Amniotic epithelial cell (primary cell): ENCODE data around the gene KRTAP1-1.
A peak's percentile ranks its signal among the peaks of the same experiment; 100 is the strongest.
"Not testable (repeated sequence)": the region's sequence is repeated elsewhere in the genome, so short reads cannot be mapped to it uniquely, and the experiment has no call there.

ENCODE experiments used
- DNase-seq: peaks from one replicate; pipeline ENCODE4 v3.0.0-alpha.2; 2010; ENCODE audit warnings: low read depth

Gene KRTAP1-1

GRCh38 chr17:41012326-41013120 lies 28.7 kb downstream of the KRTAP1-1 start:
- DNase-seq, result no peak

DNA sequence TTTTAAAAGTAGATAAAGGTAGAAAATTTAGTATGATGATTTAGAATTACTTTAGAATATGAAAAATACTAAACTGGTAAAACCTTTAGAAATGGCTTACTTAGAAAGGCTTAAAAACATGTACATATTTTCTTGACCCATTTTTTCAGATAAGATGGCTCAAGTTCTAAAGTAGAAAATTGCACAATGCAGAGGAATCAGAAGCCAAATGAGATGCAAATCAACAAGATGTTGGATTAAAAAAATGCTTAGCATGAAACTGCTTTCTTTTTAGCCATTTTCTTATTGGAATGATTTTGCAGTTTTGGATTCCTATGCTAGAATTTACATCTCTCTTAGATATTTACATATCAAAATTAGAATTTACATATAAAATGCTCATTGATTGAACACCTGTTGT lies 30.8 kb downstream of the KRTAP1-1 start:
- DNase-seq, result peak; percentile 63

DNA sequence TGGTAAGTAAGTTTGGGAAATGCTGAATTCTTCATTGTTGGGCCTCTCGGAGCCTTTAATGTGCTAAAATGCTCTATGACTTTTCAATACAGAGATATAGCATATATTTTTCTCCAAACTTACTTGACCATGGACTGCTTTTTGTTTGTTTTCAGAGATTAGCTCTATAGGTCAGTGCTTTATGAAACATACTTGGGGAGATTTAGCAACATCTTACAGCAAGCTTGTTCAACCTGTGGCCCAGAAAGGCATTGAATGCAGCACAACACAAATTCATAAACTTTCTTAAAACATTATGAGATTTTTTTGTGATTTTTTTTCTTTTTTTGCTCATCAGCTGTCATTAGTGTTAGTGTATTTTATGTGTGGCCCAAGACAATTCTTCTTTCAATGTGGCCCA lies 31.3 kb downstream of the KRTAP1-1 start:
- no peak for DNase-seq

DNA sequence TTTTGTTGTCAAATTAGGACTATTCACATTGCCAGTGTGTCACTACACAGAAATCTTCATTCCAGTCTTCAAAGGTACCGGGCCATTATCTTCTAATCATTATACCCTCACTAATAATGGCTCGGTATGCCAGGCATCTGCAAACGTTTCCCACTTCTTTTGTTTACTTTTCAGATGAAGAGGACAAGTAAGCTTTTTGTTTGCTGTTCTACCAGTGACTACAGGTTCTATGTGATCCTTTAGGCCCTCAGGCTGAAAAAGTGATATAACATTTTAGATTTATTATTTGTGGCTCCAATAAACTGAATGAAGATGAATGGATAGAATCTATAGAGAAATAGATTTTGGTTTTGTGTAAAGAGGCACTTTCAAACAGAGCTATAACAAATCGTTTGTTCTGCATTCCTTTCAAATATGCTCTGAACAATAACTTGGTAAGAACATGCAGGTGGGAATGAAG lies 31.9 kb downstream of the KRTAP1-1 start:
- no peak for DNase-seq

DNA sequence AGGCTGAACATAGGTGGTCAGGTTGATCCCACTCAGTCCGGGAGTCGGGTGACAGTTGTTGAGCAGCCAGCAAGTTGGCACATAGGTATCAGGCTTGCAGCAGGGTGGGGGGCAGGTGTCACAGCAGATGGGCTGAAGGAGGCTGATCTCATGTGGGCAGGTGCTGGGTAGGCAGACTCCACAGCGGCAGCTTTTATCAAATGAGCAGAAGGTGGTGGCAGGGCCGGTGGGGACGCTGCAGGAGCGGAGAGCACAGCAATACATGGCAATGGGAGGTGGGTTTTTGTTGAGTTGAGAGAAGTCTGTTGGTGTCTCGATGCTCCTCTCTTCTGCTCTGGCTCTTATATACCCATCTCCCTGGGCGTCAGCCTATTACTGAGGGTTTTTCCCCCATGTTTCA lies 32.4 kb downstream of the KRTAP1-1 start, which contains the start of gene KRTAP3-1:
TSS of gene KRTAP3-1 (minus strand) at position 318 of the 400 bp plus-strand sequence. CDS start at position 264, 54 bp downstream.
- no peak for DNase-seq

- DNase-seq, result no peak
These were observed 36.9 kb downstream of the KRTAP1-1 start for GRCh38 chr17:41004397-41004796.

DNA sequence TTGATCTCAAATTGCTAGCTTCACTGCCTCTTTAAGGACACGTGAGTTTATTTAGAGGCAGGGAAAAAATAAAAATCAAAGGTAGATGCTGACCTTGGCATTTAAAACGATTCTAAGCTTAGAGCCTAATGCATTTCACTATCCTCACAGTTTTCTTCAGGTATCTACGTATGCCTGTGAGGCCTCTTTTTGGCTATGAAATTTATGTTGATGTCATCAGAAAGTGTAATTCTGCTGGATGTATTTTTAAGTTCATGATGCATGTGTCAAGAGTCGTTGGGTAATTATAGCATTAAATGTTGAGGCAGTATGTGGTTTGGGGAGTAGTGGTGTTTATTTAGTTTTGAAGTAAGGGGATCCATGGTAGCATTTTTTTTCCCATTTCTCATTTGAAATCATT lies 37.3 kb downstream of the KRTAP1-1 start:
- DNase-seq, result peak; percentile 65

DNA sequence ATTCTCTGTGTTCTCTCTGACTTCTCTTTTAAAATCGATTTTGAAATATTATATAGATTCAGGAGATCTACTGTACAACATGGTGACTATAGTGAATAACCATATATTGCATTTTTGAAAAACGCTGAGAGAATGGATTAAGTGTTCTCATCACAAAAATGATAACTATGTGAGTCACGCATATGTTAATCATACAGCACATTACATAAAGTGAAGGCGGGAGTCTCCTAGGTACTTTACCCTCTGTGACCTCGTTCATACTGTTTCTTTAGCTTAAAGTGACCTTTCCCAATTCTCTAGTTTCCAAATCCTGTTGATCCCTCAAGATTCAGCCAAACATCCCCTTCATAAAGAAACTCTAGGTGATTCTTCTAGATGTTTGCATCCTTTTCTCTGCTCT lies 38.4 kb downstream of the KRTAP1-1 start:
- peak; percentile 71 for DNase-seq

DNA sequence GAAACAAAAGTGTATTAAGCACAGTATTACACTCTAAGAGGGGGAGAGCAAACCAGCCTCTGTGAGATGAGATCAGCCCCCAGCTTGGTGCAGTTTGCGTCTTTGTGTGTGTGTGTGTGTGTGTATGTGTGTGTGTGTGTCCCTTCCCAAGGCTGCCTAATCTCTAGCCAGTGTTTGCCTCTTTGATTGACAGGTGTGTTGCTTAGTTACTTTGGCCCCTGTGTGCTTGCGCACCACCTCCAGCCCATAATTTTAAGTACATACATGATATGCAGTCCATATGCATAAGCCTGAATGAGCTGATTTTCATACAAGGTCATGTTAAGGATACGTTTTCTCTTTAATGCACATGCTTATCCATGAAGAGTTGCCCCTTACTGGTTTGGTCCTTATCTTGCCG lies 39.5 kb downstream of the KRTAP1-1 start:
- no peak for DNase-seq

DNA sequence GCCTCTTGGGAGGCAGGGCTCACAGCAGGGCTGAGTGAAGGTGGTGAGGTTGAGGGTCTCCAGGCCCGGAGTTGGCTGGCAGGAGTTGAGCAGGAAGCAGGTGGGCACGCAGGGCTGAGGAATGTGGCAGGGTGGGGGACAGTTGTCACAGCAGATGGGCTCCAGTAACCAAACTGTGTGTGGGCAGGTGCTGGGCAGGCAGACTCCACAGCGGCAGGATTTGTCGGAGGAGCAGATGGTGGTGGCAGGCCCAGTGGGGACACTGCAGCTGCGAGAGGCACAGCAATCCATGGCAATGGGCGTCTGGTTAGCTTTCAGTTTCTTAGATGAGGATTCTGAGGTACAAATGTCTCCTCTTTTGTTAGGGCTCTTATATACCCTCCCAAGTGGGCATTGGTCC lies 41.7 kb downstream of the KRTAP1-1 start, which contains the start of gene KRTAP3-2:
TSS of gene KRTAP3-2 (minus strand) at position 344 of the 400 bp plus-strand sequence. CDS start at position 291, 53 bp downstream.
- DNase-seq, result not testable (repeated sequence)

- DNase-seq, result no peak
These were observed 43.9 kb downstream of the KRTAP1-1 start for GRCh38 chr17:40997361-40997760.

DNA sequence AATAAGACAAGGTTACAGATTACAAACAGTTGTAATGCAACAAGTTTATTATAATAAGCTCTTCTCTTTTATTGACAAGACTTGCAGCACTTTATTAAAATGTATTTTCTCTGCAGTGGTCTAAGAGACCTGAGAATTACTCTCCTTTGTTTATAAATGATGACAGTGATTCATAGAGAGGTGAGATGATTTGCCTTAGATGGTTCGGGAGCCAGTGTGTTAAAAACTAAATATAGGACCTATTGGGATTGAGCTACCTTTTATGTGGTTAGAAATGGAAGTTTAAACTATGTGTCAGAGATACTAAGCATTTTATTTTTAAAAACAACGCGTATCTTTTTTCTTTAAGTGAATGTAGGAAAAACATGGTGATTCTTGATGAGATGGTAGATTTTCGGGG lies 44.4 kb downstream of the KRTAP1-1 start:
- DNase-seq, result no peak

GRCh38 chr17:40995116-40995515 lies 46.1 kb downstream of the KRTAP1-1 start:
- no peak for DNase-seq

DNA sequence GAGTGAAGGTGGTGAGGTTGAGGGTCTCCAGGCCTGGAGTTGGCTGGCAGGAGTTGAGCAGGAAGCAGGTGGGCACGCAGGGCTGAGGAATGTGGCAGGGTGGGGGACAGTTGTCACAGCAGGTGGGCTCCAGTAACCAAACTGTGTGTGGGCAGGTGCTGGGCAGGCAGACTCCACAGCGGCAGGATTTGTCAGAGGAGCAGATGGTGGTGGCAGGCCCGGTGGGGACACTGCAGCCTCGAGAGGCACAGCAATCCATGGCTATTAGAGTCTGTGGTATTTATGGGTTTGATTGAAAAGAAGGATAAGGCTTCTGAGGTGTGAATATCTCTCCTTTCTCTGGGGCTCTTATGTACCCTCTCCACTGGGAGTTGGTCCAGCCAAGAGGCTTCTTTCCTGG lies 47.4 kb downstream of the KRTAP1-1 start, which contains the start of gene KRTAP3-3:
TSS of gene KRTAP3-3 (minus strand) at position 326 of the 400 bp plus-strand sequence. CDS start at position 259, 67 bp downstream.
- no peak for DNase-seq

GRCh38 chr17:40993084-40993483 lies 48.2 kb downstream of the KRTAP1-1 start:
- no peak for DNase-seq

- no peak for DNase-seq
These were observed 48.6 kb downstream of the KRTAP1-1 start for GRCh38 chr17:40992666-40993065.
